Neural progenitor cell (in vitro differentiated cells): Measurements from ENCODE around the gene NMUR1.

Source experiments
- EZH2phosphoT487 ChIP-seq: fragments of 200-600 bp; sonication (generic); IDR thresholded peaks from 2 replicates; pipeline ENCODE4 v1.6.1; 2017; ENCODE audit warnings: antibody characterized with exemption
- TF ChIP-seq, protein P1 (sequence below): fragments of 200-600 bp; sonication (generic); IDR thresholded peaks from 2 replicates; pipeline ENCODE4 v1.5.1; 2017; ENCODE audit warnings: antibody characterized with exemption, mild to moderate bottlenecking

DNA sequence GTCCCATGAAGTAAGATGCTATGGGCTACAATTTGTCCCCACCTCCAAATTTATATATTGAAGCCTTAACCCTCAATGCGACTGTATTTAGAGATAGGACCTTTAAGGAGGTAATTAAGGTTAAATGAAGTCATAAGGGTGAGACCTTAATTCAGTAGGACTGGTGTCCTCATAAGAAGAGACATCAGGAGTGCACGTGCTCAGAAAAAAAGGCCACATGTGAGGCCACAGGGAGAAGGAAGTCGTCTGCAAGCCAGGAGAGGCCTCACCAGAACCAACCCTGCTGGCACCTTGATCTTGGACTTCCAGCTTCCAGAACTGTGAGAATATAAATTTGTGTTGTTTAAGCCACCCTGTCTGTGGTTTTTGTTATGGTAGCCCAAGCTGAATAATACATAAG, 36.9 kb upstream of the NMUR1 start:
- TF ChIP-seq, protein P1, sequence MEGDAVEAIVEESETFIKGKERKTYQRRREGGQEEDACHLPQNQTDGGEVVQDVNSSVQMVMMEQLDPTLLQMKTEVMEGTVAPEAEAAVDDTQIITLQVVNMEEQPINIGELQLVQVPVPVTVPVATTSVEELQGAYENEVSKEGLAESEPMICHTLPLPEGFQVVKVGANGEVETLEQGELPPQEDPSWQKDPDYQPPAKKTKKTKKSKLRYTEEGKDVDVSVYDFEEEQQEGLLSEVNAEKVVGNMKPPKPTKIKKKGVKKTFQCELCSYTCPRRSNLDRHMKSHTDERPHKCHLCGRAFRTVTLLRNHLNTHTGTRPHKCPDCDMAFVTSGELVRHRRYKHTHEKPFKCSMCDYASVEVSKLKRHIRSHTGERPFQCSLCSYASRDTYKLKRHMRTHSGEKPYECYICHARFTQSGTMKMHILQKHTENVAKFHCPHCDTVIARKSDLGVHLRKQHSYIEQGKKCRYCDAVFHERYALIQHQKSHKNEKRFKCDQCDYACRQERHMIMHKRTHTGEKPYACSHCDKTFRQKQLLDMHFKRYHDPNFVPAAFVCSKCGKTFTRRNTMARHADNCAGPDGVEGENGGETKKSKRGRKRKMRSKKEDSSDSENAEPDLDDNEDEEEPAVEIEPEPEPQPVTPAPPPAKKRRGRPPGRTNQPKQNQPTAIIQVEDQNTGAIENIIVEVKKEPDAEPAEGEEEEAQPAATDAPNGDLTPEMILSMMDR: no peak
- TF ChIP-seq EZH2phosphoT487: no peak
